Measurements from ENCODE around the gene PCMTD2.
A peak's percentile ranks its signal among the peaks of the same experiment; 100 is the strongest.

Gene PCMTD2

GRCh38 chr20:64255361-64256281, at the start of gene PCMTD2:
Gene PCMTD2 (plus strand): TSS chr20:64255748. CDS start chr20:64259966, 4,218 bp downstream.
- peak; percentile 88 for DNase-seq (ENCODE audit: low read depth)

- DNase-seq (ENCODE audit: low read depth), result no peak
These were observed 48.9 kb upstream of the PCMTD2 start for GRCh38 chr20:64206614-64207013.

- no peak for DNase-seq (ENCODE audit: low read depth)
These were observed 47.6 kb upstream of the PCMTD2 start for GRCh38 chr20:64207641-64208590.

- no peak for DNase-seq (ENCODE audit: low read depth)
These were observed 46.4 kb upstream of the PCMTD2 start for GRCh38 chr20:64209148-64209547.

- DNase-seq (ENCODE audit: low read depth), result no peak
These were observed 44.7 kb upstream of the PCMTD2 start for GRCh38 chr20:64210656-64211369.

- DNase-seq (ENCODE audit: low read depth), result no peak
These were observed 43.5 kb upstream of the PCMTD2 start for GRCh38 chr20:64211874-64212658.

GRCh38 chr20:64212755-64213154, 42.8 kb upstream of the PCMTD2 start:
- no peak for DNase-seq (ENCODE audit: low read depth)

- DNase-seq (ENCODE audit: low read depth), result no peak
These were observed 41.4 kb upstream of the PCMTD2 start for GRCh38 chr20:64214113-64214512.

GRCh38 chr20:64214952-64215351, 40.6 kb upstream of the PCMTD2 start:
- no peak for DNase-seq (ENCODE audit: low read depth)

GRCh38 chr20:64216036-64216435, 39.5 kb upstream of the PCMTD2 start:
- DNase-seq (ENCODE audit: low read depth), result no peak

- no peak for DNase-seq (ENCODE audit: low read depth)
These were observed 38.6 kb upstream of the PCMTD2 start for GRCh38 chr20:64216910-64217309.

- DNase-seq (ENCODE audit: low read depth), result no peak
These were observed 37.9 kb upstream of the PCMTD2 start for GRCh38 chr20:64217539-64218221.

GRCh38 chr20:64219202-64219601, 36.3 kb upstream of the PCMTD2 start:
- DNase-seq (ENCODE audit: low read depth), result no peak

- no peak for DNase-seq (ENCODE audit: low read depth)
These were observed 35.8 kb upstream of the PCMTD2 start for GRCh38 chr20:64219730-64220129.

GRCh38 chr20:64220420-64220819, 35.1 kb upstream of the PCMTD2 start:
- no peak for DNase-seq (ENCODE audit: low read depth)

- no peak for DNase-seq (ENCODE audit: low read depth)
These were observed 34.5 kb upstream of the PCMTD2 start for GRCh38 chr20:64220891-64221527.

- DNase-seq (ENCODE audit: low read depth), result no peak
These were observed 33.2 kb upstream of the PCMTD2 start for GRCh38 chr20:64222291-64222735.

- no peak for DNase-seq (ENCODE audit: low read depth)
These were observed 32.6 kb upstream of the PCMTD2 start for GRCh38 chr20:64222851-64223525.

GRCh38 chr20:64223526-64224067, 32.0 kb upstream of the PCMTD2 start:
- no peak for DNase-seq (ENCODE audit: low read depth)
